NCI-H69 (cell line): ENCODE data around the gene NDUFB11.
A peak's percentile ranks its signal among the peaks of the same experiment; 100 is the strongest.

Source experiments
- DNase-seq: peaks from one replicate; lab custom pipeline; 2025; lab: John Stamatoyannopoulos, UW

Gene NDUFB11

GRCh38 chrX:47144626-47145394 is at the start of gene NDUFB11, which contains the start of gene RBM10:
NDUFB11 (minus strand) TSS chrX:47144702; CDS start chrX:47144679, 23 bp downstream.
RBM10 (plus strand) TSS chrX:47145221; CDS start chrX:47147482, 2,261 bp downstream.
- peak; percentile 96 for DNase-seq

- peak; percentile 96 for DNase-seq
Measured at GRCh38 chrX:47193475-47194193, 49.1 kb upstream of the NDUFB11 start, which contains the start of gene UBA1. UBA1 (plus strand) TSS chrX:47193829; CDS start chrX:47198803, 4,974 bp downstream.

- peak; percentile 20 for DNase-seq
Measured at GRCh38 chrX:47191806-47192401, 47.4 kb upstream of the NDUFB11 start.

GRCh38 chrX:47191331-47191730 is 46.8 kb upstream of the NDUFB11 start:
- DNase-seq = peak; percentile 68

GRCh38 chrX:47190445-47191269 is 46.2 kb upstream of the NDUFB11 start:
- DNase-seq = peak; percentile 95

GRCh38 chrX:47189906-47190305 is 45.4 kb upstream of the NDUFB11 start:
- DNase-seq = no peak

GRCh38 chrX:47187106-47187677 is 42.7 kb upstream of the NDUFB11 start:
- no peak for DNase-seq

GRCh38 chrX:47186096-47186740 is 41.7 kb upstream of the NDUFB11 start:
- DNase-seq = no peak

- DNase-seq = no peak
Measured at GRCh38 chrX:47185241-47185640, 40.7 kb upstream of the NDUFB11 start.

GRCh38 chrX:47184486-47184885 is 40.0 kb upstream of the NDUFB11 start:
- no peak for DNase-seq

GRCh38 chrX:47182106-47182700 is 37.7 kb upstream of the NDUFB11 start:
- DNase-seq = no peak

- no peak for DNase-seq
Measured at GRCh38 chrX:47181301-47181700, 36.8 kb upstream of the NDUFB11 start.

GRCh38 chrX:47180346-47180745 is 35.8 kb upstream of the NDUFB11 start:
- no peak for DNase-seq

- DNase-seq = no peak
Measured at GRCh38 chrX:47179928-47180255, 35.4 kb upstream of the NDUFB11 start.

- no peak for DNase-seq
Measured at GRCh38 chrX:47179221-47179927, 34.9 kb upstream of the NDUFB11 start.

- DNase-seq = no peak
Measured at GRCh38 chrX:47178337-47178736, 33.8 kb upstream of the NDUFB11 start.

GRCh38 chrX:47177079-47177478 is 32.6 kb upstream of the NDUFB11 start:
- no peak for DNase-seq

GRCh38 chrX:47176101-47176740 is 31.7 kb upstream of the NDUFB11 start:
- no peak for DNase-seq

- DNase-seq = no peak
Measured at GRCh38 chrX:47175588-47175980, 31.1 kb upstream of the NDUFB11 start.
